ENCODE results near the gene PSMB3. TPM values are rescaled to one million over a fixed set of nuclear protein-coding genes. Genes with fewer than 3 reads are reported as not detected.
A peak's percentile ranks its signal among the peaks of the same experiment; 100 is the strongest.
"Not testable (repeated sequence)": the region's sequence is repeated elsewhere in the genome, so short reads cannot be mapped to it uniquely, and the experiment has no call there.

The PSMB3 gene
- polyA plus RNA-seq, 3 donors: 315 to 689 (median 625) TPM

DNA sequence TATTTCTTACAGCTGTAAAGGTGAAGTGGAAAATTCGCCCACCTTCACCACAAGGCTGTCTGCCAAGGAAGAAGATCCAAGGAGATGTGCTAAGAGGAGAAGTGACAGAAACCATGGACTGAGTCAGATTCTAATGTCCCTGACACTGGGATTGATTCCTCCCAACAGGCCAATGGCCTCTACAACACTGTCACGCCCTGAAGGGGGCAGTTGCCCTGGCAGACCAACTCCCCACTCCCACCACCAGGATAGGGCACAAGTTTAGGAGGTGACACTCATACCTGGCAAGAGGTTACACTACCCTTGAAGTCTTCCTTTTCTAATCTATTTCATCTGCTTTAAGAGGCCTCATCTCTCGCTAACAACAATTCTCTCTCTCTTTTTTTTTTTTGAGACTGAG is 30.7 kb downstream of the PSMB3 start:
- Mint-ChIP-seq H3K4me1 (no peaks in the 10 kb centered on the region), H3K27me3 (ENCODE audit: low read depth in 3 of 3) (no peaks in the 10 kb centered on the region), H3K4me3 (no peak overlapping the region), H3K9me3 (no peaks in the 10 kb centered on the region), H3K27ac (no peak overlapping the region), H3K36me3 (peaks cover 68 to 91% of the 10 kb centered on the region in 2 donors)
- DNase-seq: no peak
- WGBS (ENCODE audit: insufficient coverage): 90% methylated on average over 2 of the region's 3 CpGs
- no peaks in the 10 kb centered on the region for H3K27me3 ChIP-seq (ENCODE audit: control insufficient read depth in 2 of 2, insufficient read depth in 2 of 2, low read length in 2 of 2)
- intact Hi-C loops (cut with micrococcal nuclease): no loop called here
- no peak overlapping the region for H3K4me3 ChIP-seq (replicated peaks in 1 of 3; ENCODE audit: low read depth in 2 of 3, low read length in 3 of 3)
- H3K4me1 ChIP-seq (ENCODE audit: control insufficient read depth in 1 of 2, insufficient read depth in 2 of 2, low read length in 2 of 2): no peaks in the 10 kb centered on the region
- no peak overlapping the region for H2AFZ ChIP-seq (ENCODE audit: insufficient read depth, low read depth, low read length, poor library complexity, severe bottlenecking)
- peaks cover 5% of the 10 kb centered on the region for H4K20me1 ChIP-seq (ENCODE audit: insufficient read depth, low read length)
- TF ChIP-seq CTCF (IDR thresholded peaks at IDR 0.05): no peak
- H3K9ac ChIP-seq (ENCODE audit: insufficient read depth, low read length, poor library complexity, severe bottlenecking): no peak overlapping the region
- no peaks in the 10 kb centered on the region for H3K79me2 ChIP-seq (ENCODE audit: insufficient read depth, low read length)
- H3K36me3 ChIP-seq (replicated peaks in 1 of 2; ENCODE audit: control insufficient read depth in 1 of 2, insufficient read depth in 2 of 2, low read length in 2 of 2): peaks cover 82 to 91% of the 10 kb centered on the region in 2 donors
- no peak overlapping the region for H3K27ac ChIP-seq (ENCODE audit: low read depth in 1 of 2, low read length in 2 of 2)
- H3K9me3 ChIP-seq (replicated peaks in 1 of 2; ENCODE audit: control insufficient read depth in 1 of 2, insufficient read depth in 1 of 2, low read length in 2 of 2): no peaks in the 10 kb centered on the region
- no peak overlapping the region for H3K4me2 ChIP-seq (replicated peaks; ENCODE audit: extremely low read depth, low read length, poor library complexity, severe bottlenecking)

DNA sequence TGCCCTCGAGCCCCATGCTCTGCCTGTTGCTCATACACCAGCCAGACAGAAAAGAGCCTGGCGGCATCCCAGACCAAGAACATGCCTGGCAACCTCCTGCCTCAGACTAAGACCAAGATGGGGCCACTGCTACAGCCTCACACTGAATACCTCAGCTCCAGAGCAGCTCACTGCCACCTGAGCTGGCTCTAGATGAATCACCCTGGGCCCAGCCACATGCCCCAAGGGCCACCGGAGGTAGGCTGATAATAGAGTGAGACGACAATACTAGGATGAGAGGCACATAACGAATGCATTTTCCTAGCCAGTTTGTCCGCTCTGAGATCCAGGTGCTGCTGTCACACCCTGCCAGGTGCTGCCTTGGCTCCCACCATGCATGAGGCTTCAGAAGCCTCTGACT is 33.8 kb downstream of the PSMB3 start:
- DNase-seq: no peak
- peaks cover 13% of the 10 kb centered on the region for H3K79me2 ChIP-seq (ENCODE audit: insufficient read depth, low read length)
- no peaks in the 10 kb centered on the region for H3K27me3 ChIP-seq (ENCODE audit: control insufficient read depth in 2 of 2, insufficient read depth in 2 of 2, low read length in 2 of 2)
- no peaks in the 10 kb centered on the region for H3K4me1 ChIP-seq (ENCODE audit: control insufficient read depth in 1 of 2, insufficient read depth in 2 of 2, low read length in 2 of 2)
- WGBS (ENCODE audit: insufficient coverage): 86% methylated on average over 6 of the region's 6 CpGs
- intact Hi-C loops (cut with micrococcal nuclease): no loop called here
- H3K4me3 ChIP-seq (replicated peaks in 1 of 3; ENCODE audit: low read depth in 2 of 3, low read length in 3 of 3): no peak overlapping the region
- Mint-ChIP-seq H3K4me3 (no peak overlapping the region), H3K27me3 (ENCODE audit: low read depth in 3 of 3) (no peaks in the 10 kb centered on the region), H3K36me3 (peaks cover 41 to 69% of the 10 kb centered on the region in 2 donors), H3K27ac (no peak overlapping the region), H3K4me1 (no peaks in the 10 kb centered on the region), H3K9me3 (peaks cover 0 to 2% (median 0%) of the 10 kb centered on the region in 7 donors)
- no peak overlapping the region for H2AFZ ChIP-seq (ENCODE audit: insufficient read depth, low read depth, low read length, poor library complexity, severe bottlenecking)
- no peaks in the 10 kb centered on the region for H3K9me3 ChIP-seq (replicated peaks in 1 of 2; ENCODE audit: control insufficient read depth in 1 of 2, insufficient read depth in 1 of 2, low read length in 2 of 2)
- H3K27ac ChIP-seq (ENCODE audit: low read depth in 1 of 2, low read length in 2 of 2): no peak overlapping the region
- no peak for TF ChIP-seq CTCF (IDR thresholded peaks at IDR 0.05)
- peaks cover 23% of the 10 kb centered on the region for H4K20me1 ChIP-seq (ENCODE audit: insufficient read depth, low read length)
- no peak overlapping the region for H3K9ac ChIP-seq (ENCODE audit: insufficient read depth, low read length, poor library complexity, severe bottlenecking)
- H3K36me3 ChIP-seq (replicated peaks in 1 of 2; ENCODE audit: control insufficient read depth in 1 of 2, insufficient read depth in 2 of 2, low read length in 2 of 2): peaks cover 50 to 65% of the 10 kb centered on the region in 2 donors
- no peak overlapping the region for H3K4me2 ChIP-seq (replicated peaks; ENCODE audit: extremely low read depth, low read length, poor library complexity, severe bottlenecking)

DNA sequence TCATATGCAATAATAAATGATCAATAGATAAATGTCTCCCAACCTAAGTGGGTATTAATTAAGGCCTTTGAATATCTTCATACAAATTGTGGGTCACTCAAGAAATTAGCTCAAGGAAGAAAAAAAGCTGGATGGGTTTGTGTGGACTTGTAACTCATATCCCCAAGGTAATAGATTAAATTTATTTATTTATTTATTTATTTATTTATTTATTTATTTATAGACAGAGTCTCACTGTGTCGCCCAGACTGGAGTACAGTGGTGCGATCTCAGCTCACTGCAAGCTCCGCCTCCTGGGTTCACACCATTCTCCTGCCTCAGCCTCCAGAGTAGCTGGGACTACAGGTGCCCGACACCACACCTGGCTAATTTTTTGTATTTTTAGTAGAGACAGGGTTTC is 35.5 kb downstream of the PSMB3 start:
- H2AFZ ChIP-seq (ENCODE audit: insufficient read depth, low read depth, low read length, poor library complexity, severe bottlenecking); intact Hi-C loops (cut with micrococcal nuclease); H3K4me1 ChIP-seq (ENCODE audit: control insufficient read depth in 1 of 2, insufficient read depth in 2 of 2, low read length in 2 of 2); H3K4me3 Mint-ChIP-seq; H3K4me2 ChIP-seq (replicated peaks; ENCODE audit: extremely low read depth, low read length, poor library complexity, severe bottlenecking); DNase-seq; H3K4me1 Mint-ChIP-seq; H3K27me3 ChIP-seq (ENCODE audit: control insufficient read depth in 2 of 2, insufficient read depth in 2 of 2, low read length in 2 of 2); H3K4me3 ChIP-seq (replicated peaks in 1 of 3; ENCODE audit: low read depth in 2 of 3, low read length in 3 of 3); H3K9ac ChIP-seq (ENCODE audit: insufficient read depth, low read length, poor library complexity, severe bottlenecking); H3K27me3 Mint-ChIP-seq (ENCODE audit: low read depth in 3 of 3); H3K27ac ChIP-seq (ENCODE audit: low read depth in 1 of 2, low read length in 2 of 2); H3K9me3 Mint-ChIP-seq; H3K9me3 ChIP-seq (replicated peaks in 1 of 2; ENCODE audit: control insufficient read depth in 1 of 2, insufficient read depth in 1 of 2, low read length in 2 of 2): not testable (repeated sequence)
- Mint-ChIP-seq H3K27ac (peak overlapping the region in 1 of 7 donors; percentile 55), H3K36me3 (peaks cover 43 to 65% of the 10 kb centered on the region in 2 donors)
- WGBS (ENCODE audit: insufficient coverage): 92% methylated on average over 2 of the region's 4 CpGs
- peaks cover 21% of the 10 kb centered on the region for H3K79me2 ChIP-seq (ENCODE audit: insufficient read depth, low read length)
- H3K36me3 ChIP-seq (replicated peaks in 1 of 2; ENCODE audit: control insufficient read depth in 1 of 2, insufficient read depth in 2 of 2, low read length in 2 of 2): peaks cover 37 to 58% of the 10 kb centered on the region in 2 donors
- H4K20me1 ChIP-seq (ENCODE audit: insufficient read depth, low read length): peaks cover 31% of the 10 kb centered on the region

Measured in CD14-positive monocyte (primary cell).